GM23248 (cell line): ENCODE data around the gene RBM5. TPM values are rescaled to one million over a fixed set of nuclear protein-coding genes. Genes with fewer than 3 reads are reported as not detected.
A peak's percentile ranks its signal among the peaks of the same experiment; 100 is the strongest.

Source experiments
- DNase-seq: peaks from one replicate; pipeline ENCODE4 v3.0.0-alpha.2; 2015
- H2AFZ ChIP-seq: fragments of 200-600 bp; sonication (generic); 2 replicates; pipeline ENCODE4 v1.6.1; 2016; ENCODE audit warnings: antibody characterized with exemption
- H3F3A ChIP-seq: fragments of 200-600 bp; sonication (generic); 2 replicates; pipeline ENCODE4 v1.6.1; 2016; ENCODE audit warnings: mild to moderate bottlenecking, antibody characterized with exemption, mixed run types; ENCODE audit not compliant: insufficient read depth
- H3K27ac ChIP-seq: fragments of 200-600 bp; sonication (generic); 2 replicates; pipeline ENCODE4 v1.5.1; 2016; ENCODE audit warnings: mild to moderate bottlenecking
- H3K27me3 ChIP-seq: fragments of 200-600 bp; sonication (generic); replicated peaks from 2 replicates; pipeline ENCODE4 v1.6.1; 2016; ENCODE audit warnings: mild to moderate bottlenecking; ENCODE audit not compliant: insufficient read depth
- H3K36me3 ChIP-seq: fragments of 200-600 bp; sonication (generic); 2 replicates; pipeline ENCODE4 v1.6.1; 2016; ENCODE audit warnings: low read depth, mild to moderate bottlenecking
- H3K4me1 ChIP-seq: fragments of 200-600 bp; sonication (generic); 2 replicates; pipeline ENCODE4 v1.6.1; 2016; ENCODE audit warnings: mild to moderate bottlenecking; ENCODE audit not compliant: insufficient read depth
- H3K4me2 ChIP-seq: fragments of 200-600 bp; sonication (generic); one replicate; pipeline ENCODE4 v1.6.1; 2016; ENCODE audit warnings: mild to moderate bottlenecking; ENCODE audit not compliant: unreplicated experiment
- H3K4me3 ChIP-seq: fragments of 200-600 bp; sonication (generic); 2 replicates; pipeline ENCODE4 v1.5.1; 2016; ENCODE audit warnings: mild to moderate bottlenecking
- H3K79me2 ChIP-seq: fragments of 200-600 bp; sonication (generic); 2 replicates; pipeline ENCODE4 v1.6.1; 2016; ENCODE audit warnings: mild to moderate bottlenecking; ENCODE audit not compliant: insufficient read depth
- H3K9ac ChIP-seq: fragments of 200-600 bp; sonication (generic); 2 replicates; pipeline ENCODE4 v1.6.1; 2016; ENCODE audit warnings: mild to moderate bottlenecking
- H3K9me2 ChIP-seq: fragments of 200-600 bp; sonication (generic); 2 replicates; pipeline ENCODE4 v1.6.1; 2016; ENCODE audit warnings: mixed run types, mild to moderate bottlenecking, moderate library complexity; ENCODE audit not compliant: insufficient read depth
- H3K9me3 ChIP-seq: fragments of 200-600 bp; sonication (generic); one replicate; pipeline ENCODE4 v1.6.1; 2017; ENCODE audit warnings: low read depth
- H4K20me1 ChIP-seq: fragments of 200-600 bp; sonication (generic); 2 replicates; pipeline ENCODE4 v1.6.0; 2016; ENCODE audit not compliant: insufficient read depth
- EZH2 ChIP-seq: fragments of 200-600 bp; sonication (generic); IDR thresholded peaks from 2 replicates; pipeline ENCODE4 v1.6.1; 2018; ENCODE audit warnings: antibody characterized with exemption, mild to moderate bottlenecking; ENCODE audit not compliant: insufficient read depth, poor library complexity, severe bottlenecking
- EZH2phosphoT487 ChIP-seq: fragments of 200-600 bp; sonication (generic); IDR thresholded peaks from 2 replicates; pipeline ENCODE4 v1.6.1; 2018; ENCODE audit warnings: antibody characterized with exemption, moderate library complexity, mild to moderate bottlenecking, low read depth; ENCODE audit not compliant: insufficient read depth
- WGBS, 2 experiments: methylation state at CpG; one replicate each; pipeline ENCODE4 v1.1.6; 2015 to 2017; ENCODE audit warnings: low lambda C conversion rate in 2 of 2, low coverage in 1 of 2; ENCODE audit errors: missing lambda C conversion rate in 2 of 2; 5-methylcytosine and 5-hydroxymethylcytosine counted together
- in situ Hi-C: fragments of 300-500 bp; cut with MboI; formaldehyde crosslinking; loops from 2 replicates; pipeline ENCODE4 v1.15.0; 2020
- polyA plus RNA-seq: library from polyadenylated mRNA; unstranded; fragments of >200 nt; fragmentation: Nextera tagmentation; extraction: Ambion mirVana; gene quantifications from 2 replicates; pipeline ENCODE4 v1.2.1, GENCODE V29; 2016
- total RNA-seq: library from RNA; depleted of rRNA; stranded (reverse); fragments of >200 nt; shearing (Covaris generic); gene quantifications from 2 replicates; pipeline ENCODE4 v1.2.3, GENCODE V29; 2014

RBM5 gene
- total and polyA plus RNA-seq, 2 experiments from 2014 or later = 55.0 to 86.1 TPM

DNA sequence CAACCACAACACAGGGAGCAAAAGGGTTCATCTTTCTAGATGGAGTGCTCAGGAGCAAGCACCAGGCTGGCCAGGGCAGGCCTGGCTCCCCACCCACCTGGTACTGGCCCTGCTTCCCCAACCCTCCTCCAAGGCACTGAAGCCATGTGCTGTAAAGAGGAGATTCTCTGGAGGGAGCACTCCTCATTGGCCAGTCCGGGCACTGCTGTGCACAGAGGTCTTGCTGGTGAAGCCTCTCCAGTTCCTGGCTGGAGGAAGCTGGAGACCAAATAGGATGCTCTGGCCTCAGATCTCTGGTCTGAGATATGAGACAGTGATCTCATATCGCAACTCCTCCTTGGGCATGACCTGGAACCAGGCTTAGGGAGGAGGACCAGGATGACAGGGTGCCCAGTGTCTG lies 58.7 kb downstream of the RBM5 start:
- no peak for DNase-seq
- 21 to 24% methylated on average over 2 of the region's 2 CpGs for WGBS, 2 experiments
- H3K9me3 ChIP-seq = no peaks in the 10 kb centered on the region
- no peak overlapping the region for H3K4me3 ChIP-seq
- no peaks in the 10 kb centered on the region for H3F3A ChIP-seq
- no peaks in the 10 kb centered on the region for H3K79me2 ChIP-seq
- TF ChIP-seq EZH2 (no peak), EZH2phosphoT487 (no peak)
- no peak overlapping the region for H3K4me2 ChIP-seq
- H3K9me2 ChIP-seq = no peaks in the 10 kb centered on the region
- H4K20me1 ChIP-seq = no peaks in the 10 kb centered on the region
- no peaks in the 10 kb centered on the region for H3K27me3 ChIP-seq
- in situ Hi-C loops = no loop called here
- H3K36me3 ChIP-seq = no peaks in the 10 kb centered on the region
- H2AFZ ChIP-seq = no peak overlapping the region
- H3K4me1 ChIP-seq = no peaks in the 10 kb centered on the region
- H3K27ac ChIP-seq = no peak overlapping the region
- H3K9ac ChIP-seq = no peak overlapping the region

DNA sequence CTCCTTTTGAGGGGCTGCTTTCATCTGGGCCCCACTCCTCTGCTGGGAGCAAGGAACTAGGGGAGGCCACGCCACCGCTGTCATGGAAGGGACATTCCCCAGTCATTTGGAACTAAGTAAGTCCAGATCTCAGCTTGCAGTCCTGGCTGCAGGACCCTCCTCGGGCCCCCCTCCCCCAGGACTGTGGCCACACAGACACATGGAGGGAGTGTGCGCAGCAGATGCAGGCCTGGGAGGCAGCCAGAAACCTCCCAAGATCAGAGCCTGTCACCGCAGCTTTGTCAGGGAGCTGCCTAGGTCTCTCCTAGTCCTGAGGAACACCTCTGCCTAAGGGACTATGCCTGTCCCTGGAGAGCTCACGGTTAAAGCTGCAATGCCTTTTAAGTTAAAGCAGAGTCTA lies 59.1 kb downstream of the RBM5 start:
- Histone ChIP-seq H3K4me2 (no peak overlapping the region), H3K9me3 (no peaks in the 10 kb centered on the region), H3K27ac (no peak overlapping the region), H3K9me2 (no peaks in the 10 kb centered on the region), H2AFZ (no peak overlapping the region), H3K4me1 (no peaks in the 10 kb centered on the region), H3K36me3 (no peaks in the 10 kb centered on the region), H3K27me3 (no peaks in the 10 kb centered on the region), H3F3A (no peaks in the 10 kb centered on the region), H3K4me3 (no peak overlapping the region), H3K9ac (no peak overlapping the region), H3K79me2 (no peaks in the 10 kb centered on the region), H4K20me1 (no peaks in the 10 kb centered on the region)
- WGBS, 2 experiments = 14% methylated on average over 6 of the region's 6 CpGs
- peak; percentile 20 for DNase-seq
- in situ Hi-C loops = no loop called here
- TF ChIP-seq EZH2phosphoT487 = no peak
- TF ChIP-seq EZH2 = no peak

DNA sequence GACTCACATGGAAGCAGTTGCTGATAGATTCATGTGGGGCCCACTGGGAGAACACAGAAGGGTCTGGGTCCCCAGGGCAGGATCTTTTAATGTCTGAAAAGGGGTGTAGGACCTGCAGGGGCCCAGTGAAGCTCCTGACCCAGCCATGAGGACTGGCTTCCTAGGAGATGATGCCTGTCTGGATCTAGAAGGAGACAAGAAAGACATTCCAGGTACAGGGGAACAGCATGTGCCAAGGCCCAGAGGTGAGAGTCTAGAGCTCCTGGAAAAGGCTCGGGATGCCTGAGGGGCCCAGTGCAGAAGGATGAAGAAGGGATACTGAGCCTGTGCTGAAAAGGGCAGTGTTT lies 61.7 kb downstream of the RBM5 start:
- Histone ChIP-seq H3K9ac (no peak overlapping the region), H4K20me1 (no peaks in the 10 kb centered on the region), H3K9me3 (no peaks in the 10 kb centered on the region), H2AFZ (no peak overlapping the region), H3K9me2 (no peaks in the 10 kb centered on the region), H3K27me3 (no peaks in the 10 kb centered on the region; the same call in 1 of the 2 replicates), H3K36me3 (no peaks in the 10 kb centered on the region), H3K4me3 (no peak overlapping the region), H3K4me2 (no peak overlapping the region), H3K4me1 (no peaks in the 10 kb centered on the region), H3K79me2 (no peaks in the 10 kb centered on the region), H3K27ac (no peak overlapping the region), H3F3A (no peaks in the 10 kb centered on the region)
- 89 to 100% methylated on average over 1 of the region's 1 CpG for WGBS, 2 experiments
- no peak for TF ChIP-seq EZH2
- no peak for TF ChIP-seq EZH2phosphoT487
- no peak for DNase-seq
- in situ Hi-C loops = no loop called here

DNA sequence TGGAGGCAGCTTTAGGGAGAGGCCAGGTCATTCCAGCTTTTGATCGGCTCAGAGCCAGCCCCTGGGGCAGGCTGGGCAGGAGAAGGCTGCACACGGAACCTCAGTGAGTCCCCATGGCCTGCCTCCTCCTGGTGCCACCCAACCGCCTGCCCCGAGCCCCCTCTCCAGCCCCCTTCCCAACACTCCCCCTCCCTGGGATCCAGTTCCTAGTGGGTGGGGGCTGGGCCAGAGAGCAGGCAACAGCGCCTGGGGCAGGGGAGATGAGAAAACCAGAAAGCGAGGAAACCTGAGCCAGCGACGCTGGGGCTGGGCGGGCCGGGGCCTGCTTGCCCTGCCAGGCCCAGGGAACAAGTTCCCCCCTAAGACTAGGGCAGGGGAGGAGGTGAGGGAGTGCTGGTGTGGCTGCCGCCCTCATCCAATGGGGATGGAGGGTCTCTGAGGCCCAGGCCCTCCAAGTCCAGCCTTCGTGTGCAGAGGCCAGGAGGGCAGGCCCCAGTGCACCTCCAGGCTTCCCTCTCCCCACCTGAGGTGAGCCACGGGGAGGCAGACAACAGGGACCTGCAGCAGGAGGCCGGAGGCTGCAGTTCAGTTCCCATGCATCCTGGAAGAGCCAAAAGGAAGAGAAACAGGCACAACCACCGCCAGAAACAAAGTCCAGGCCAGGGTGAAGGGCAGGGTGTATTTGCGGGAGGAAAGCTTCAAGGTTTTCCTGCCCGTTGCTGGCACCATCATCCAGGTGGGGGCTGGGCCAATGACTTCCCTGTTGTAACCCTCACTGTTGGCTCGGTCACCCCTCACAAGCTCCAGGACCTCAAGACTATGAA lies 62.4 kb downstream of the RBM5 start:
- 82 to 84% methylated on average over 17 to 18 of the region's 18 CpGs for WGBS, 2 experiments
- Histone ChIP-seq H4K20me1 (no peaks in the 10 kb centered on the region), H3K4me1 (no peaks in the 10 kb centered on the region), H3K4me2 (no peak overlapping the region), H3K9me3 (no peaks in the 10 kb centered on the region), H3K27me3 (peaks cover 6% of the 10 kb centered on the region), H3K79me2 (no peaks in the 10 kb centered on the region), H3K9ac (no peak overlapping the region), H3K9me2 (no peaks in the 10 kb centered on the region), H3K36me3 (no peaks in the 10 kb centered on the region), H3K4me3 (no peak overlapping the region), H2AFZ (no peak overlapping the region), H3F3A (no peaks in the 10 kb centered on the region), H3K27ac (no peak overlapping the region)
- in situ Hi-C loops = no loop called here
- DNase-seq = no peak
- TF ChIP-seq EZH2 = no peak
- TF ChIP-seq EZH2phosphoT487 = no peak

DNA sequence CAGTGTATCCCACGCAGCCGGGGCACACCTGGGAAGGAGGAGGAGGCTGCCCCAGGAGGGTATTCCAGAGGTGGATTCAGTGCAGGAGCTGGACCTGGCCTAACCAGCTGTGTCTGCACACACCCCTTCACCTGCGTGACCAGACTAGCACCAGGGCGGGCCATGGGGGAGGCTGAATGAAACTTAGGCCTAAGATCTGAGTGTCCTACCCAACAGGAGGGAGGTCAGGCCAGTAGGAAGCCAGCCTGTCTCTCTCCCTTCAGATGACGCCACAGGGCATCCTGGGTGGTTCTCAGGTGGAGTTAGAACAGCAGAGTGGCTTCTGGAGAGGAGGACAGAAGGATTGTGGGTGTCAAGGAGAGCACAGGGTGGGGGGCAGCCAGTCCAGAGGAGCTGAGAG lies 63.0 kb downstream of the RBM5 start:
- no peaks in the 10 kb centered on the region for H3K4me1 ChIP-seq
- H3K79me2 ChIP-seq = no peaks in the 10 kb centered on the region
- no peak for TF ChIP-seq EZH2
- no peak for TF ChIP-seq EZH2phosphoT487
- DNase-seq = no peak
- H3K27ac ChIP-seq = no peak overlapping the region
- in situ Hi-C loops = no loop called here
- no peaks in the 10 kb centered on the region for H3K9me2 ChIP-seq
- H3F3A ChIP-seq = no peaks in the 10 kb centered on the region
- peaks cover 8% of the 10 kb centered on the region for H3K27me3 ChIP-seq
- no peaks in the 10 kb centered on the region for H3K9me3 ChIP-seq
- no peaks in the 10 kb centered on the region for H3K36me3 ChIP-seq
- 67 to 80% methylated on average over 4 to 5 of the region's 5 CpGs for WGBS, 2 experiments
- no peak overlapping the region for H3K4me3 ChIP-seq
- H4K20me1 ChIP-seq = no peaks in the 10 kb centered on the region
- no peak overlapping the region for H3K9ac ChIP-seq
- H2AFZ ChIP-seq = no peak overlapping the region
- H3K4me2 ChIP-seq = no peak overlapping the region
